ENCODE measurements around the gene HNMT.
"Not testable (repeated sequence)": the region's sequence is repeated elsewhere in the genome, so short reads cannot be mapped to it uniquely, and the experiment has no call there.

The HNMT gene

GRCh38 chr2:137964066-137964858 is at the start of gene HNMT:
Gene HNMT, plus strand, starts transcription at chr2:137964473. Its CDS starts 19 bp downstream, at chr2:137964492.
- Histone ChIP-seq H3K4me2 (ENCODE audit: low read depth, low read length, poor library complexity, severe bottlenecking) (no peak within 1 kb of the TSS), H3K9me3 (ENCODE audit: insufficient read depth, low read depth, low read length) (no peaks in the 10 kb centered on the region), H3K79me2 (ENCODE audit: insufficient read depth, low read length) (no peaks in the 10 kb centered on the region), H2AFZ (ENCODE audit: low read length) (no peak within 1 kb of the TSS), H3K36me3 (ENCODE audit: insufficient read depth, low read length) (no peaks in the 10 kb centered on the region), H3K4me3 (ENCODE audit: low read length, poor library complexity, severe bottlenecking) (no peak within 1 kb of the TSS), H3K27me3 (ENCODE audit: insufficient read depth, low read length, poor library complexity, severe bottlenecking) (no peaks in the 10 kb centered on the region), H3K9ac (ENCODE audit: low read depth, low read length, poor library complexity, severe bottlenecking) (no peak within 1 kb of the TSS), H3K4me1 (ENCODE audit: insufficient read depth, low read length, poor library complexity, severe bottlenecking) (no peaks in the 10 kb centered on the region), H3F3A (ENCODE audit: low read depth) (no peaks in the 10 kb centered on the region), H3K9me2 (replicated peaks; ENCODE audit: low read depth, low read length) (no peaks in the 10 kb centered on the region), H4K20me1 (ENCODE audit: insufficient read depth, low read length, poor library complexity, severe bottlenecking) (no peaks in the 10 kb centered on the region)
- TF ChIP-seq CTCF (conservative IDR thresholded peaks at IDR 0.05; ENCODE audit: low read length), result no peak
- no peak for TF ChIP-seq EZH2phosphoT487 (IDR thresholded peaks at IDR 0.05; ENCODE audit: borderline replicate concordance)

- H3K9me2 ChIP-seq (replicated peaks; ENCODE audit: low read depth, low read length), result no peaks in the 10 kb centered on the region
- no peaks in the 10 kb centered on the region for H4K20me1 ChIP-seq (ENCODE audit: insufficient read depth, low read length, poor library complexity, severe bottlenecking)
- no peak overlapping the region for H3K9ac ChIP-seq (ENCODE audit: low read depth, low read length, poor library complexity, severe bottlenecking)
Measured at GRCh38 chr2:137921105-137921880, 43.0 kb upstream of the HNMT start.

GRCh38 chr2:137922171-137922570 is 42.1 kb upstream of the HNMT start:
- not testable (repeated sequence) for H3K36me3 ChIP-seq (ENCODE audit: insufficient read depth, low read length); H3K27me3 ChIP-seq (ENCODE audit: insufficient read depth, low read length, poor library complexity, severe bottlenecking)

More at GRCh38 chr2:137921105-137921880, 43.0 kb upstream of the HNMT start:
- no peak overlapping the region for H3K4me2 ChIP-seq (ENCODE audit: low read depth, low read length, poor library complexity, severe bottlenecking)
- H2AFZ ChIP-seq (ENCODE audit: low read length), result no peak overlapping the region
- no peak overlapping the region for H3K4me3 ChIP-seq (ENCODE audit: low read length, poor library complexity, severe bottlenecking)
- no peaks in the 10 kb centered on the region for H3K36me3 ChIP-seq (ENCODE audit: insufficient read depth, low read length)
- H3K9me3 ChIP-seq (ENCODE audit: insufficient read depth, low read depth, low read length), result no peaks in the 10 kb centered on the region
- no peaks in the 10 kb centered on the region for H3F3A ChIP-seq (ENCODE audit: low read depth)
- H3K27me3 ChIP-seq (ENCODE audit: insufficient read depth, low read length, poor library complexity, severe bottlenecking), result no peaks in the 10 kb centered on the region
- H3K4me1 ChIP-seq (ENCODE audit: insufficient read depth, low read length, poor library complexity, severe bottlenecking), result no peaks in the 10 kb centered on the region
- no peaks in the 10 kb centered on the region for H3K79me2 ChIP-seq (ENCODE audit: insufficient read depth, low read length)
- no peak for TF ChIP-seq CTCF (conservative IDR thresholded peaks at IDR 0.05; ENCODE audit: low read length)
- TF ChIP-seq EZH2phosphoT487 (IDR thresholded peaks at IDR 0.05; ENCODE audit: borderline replicate concordance), result no peak

More at GRCh38 chr2:137922171-137922570, 42.1 kb upstream of the HNMT start:
- not testable (repeated sequence) for H3F3A ChIP-seq (ENCODE audit: low read depth); H3K9ac ChIP-seq (ENCODE audit: low read depth, low read length, poor library complexity, severe bottlenecking); H4K20me1 ChIP-seq (ENCODE audit: insufficient read depth, low read length, poor library complexity, severe bottlenecking); H3K4me2 ChIP-seq (ENCODE audit: low read depth, low read length, poor library complexity, severe bottlenecking); H3K4me1 ChIP-seq (ENCODE audit: insufficient read depth, low read length, poor library complexity, severe bottlenecking); H3K4me3 ChIP-seq (ENCODE audit: low read length, poor library complexity, severe bottlenecking); H3K9me2 ChIP-seq (replicated peaks; ENCODE audit: low read depth, low read length); H3K79me2 ChIP-seq (ENCODE audit: insufficient read depth, low read length); H2AFZ ChIP-seq (ENCODE audit: low read length); H3K9me3 ChIP-seq (ENCODE audit: insufficient read depth, low read depth, low read length)

Data from Loucy (cell line).